Upper lobe of right lung (tissue), 1 donor: Measurements from ENCODE around the gene SHC2. TPM values are rescaled to one million over a fixed set of nuclear protein-coding genes. Genes with fewer than 3 reads are reported as not detected.

Experiments used
- ATAC-seq: fragments of 200-7000 bp; cut with Tn5 transposase; one replicate; pipeline ENCODE4 v1.9.1; 2020; ENCODE audit warnings: mild to moderate bottlenecking, moderate library complexity
- DNase-seq: peaks from one replicate; pipeline ENCODE4 v3.0.0-alpha.2; 2020
- H3K27ac ChIP-seq: fragments of 200-600 bp; one replicate; pipeline ENCODE4 v1.8.0; 2022
- H3K27me3 ChIP-seq: fragments of 200-600 bp; one replicate; pipeline ENCODE4 v1.8.0; 2022; ENCODE audit warnings: mild to moderate bottlenecking
- H3K36me3 ChIP-seq: fragments of 200-600 bp; one replicate; pipeline ENCODE4 v1.8.0; 2022
- H3K4me1 ChIP-seq: fragments of 200-600 bp; one replicate; pipeline ENCODE4 v1.8.0; 2022
- H3K4me3 ChIP-seq: fragments of 200-600 bp; one replicate; pipeline ENCODE4 v1.8.0; 2022; ENCODE audit warnings: mild to moderate bottlenecking
- H3K9me3 ChIP-seq: fragments of 200-600 bp; one replicate; pipeline ENCODE4 v1.8.0; 2022
- CTCF ChIP-seq: fragments of 200-600 bp; IDR thresholded peaks from one replicate; pipeline ENCODE4 v1.8.0; 2022; ENCODE audit warnings: antibody characterized with exemption
- intact Hi-C: fragments of 100-400 bp; cut with DNase I; formaldehyde crosslinking; loops from one replicate; pipeline ENCODE4 v1.11.0; 2022
- total RNA-seq: library from RNA; stranded (reverse); fragmentation: NEBNext Ultra II Directional; extraction: Animal tissue kit (Norgen Biotek cat#: 25700); gene quantifications from one replicate; pipeline ENCODE4 v1.2.1, GENCODE V29; 2021
- donor health status: DM: no; HTN: yes; CAD: no; lungs with severe emphysema.

The SHC2 gene
- total RNA-seq, 1 donor from 2014 or later: 37.8 TPM

GRCh38 chr19:409516-410242 lies 51.2 kb downstream of the SHC2 start:
- DNase-seq: peak; percentile 60
- intact Hi-C loops: no loop called here
- Histone ChIP-seq H3K4me3 (peak overlapping the region; percentile 48), H3K9me3 (no peaks in the 10 kb centered on the region), H3K4me1 (peaks cover 13% of the 10 kb centered on the region), H3K36me3 (no peaks in the 10 kb centered on the region), H3K27me3 (peaks cover 25% of the 10 kb centered on the region), H3K27ac (no peak overlapping the region)
- ATAC-seq: no peak
- no peak for TF ChIP-seq CTCF

DNA sequence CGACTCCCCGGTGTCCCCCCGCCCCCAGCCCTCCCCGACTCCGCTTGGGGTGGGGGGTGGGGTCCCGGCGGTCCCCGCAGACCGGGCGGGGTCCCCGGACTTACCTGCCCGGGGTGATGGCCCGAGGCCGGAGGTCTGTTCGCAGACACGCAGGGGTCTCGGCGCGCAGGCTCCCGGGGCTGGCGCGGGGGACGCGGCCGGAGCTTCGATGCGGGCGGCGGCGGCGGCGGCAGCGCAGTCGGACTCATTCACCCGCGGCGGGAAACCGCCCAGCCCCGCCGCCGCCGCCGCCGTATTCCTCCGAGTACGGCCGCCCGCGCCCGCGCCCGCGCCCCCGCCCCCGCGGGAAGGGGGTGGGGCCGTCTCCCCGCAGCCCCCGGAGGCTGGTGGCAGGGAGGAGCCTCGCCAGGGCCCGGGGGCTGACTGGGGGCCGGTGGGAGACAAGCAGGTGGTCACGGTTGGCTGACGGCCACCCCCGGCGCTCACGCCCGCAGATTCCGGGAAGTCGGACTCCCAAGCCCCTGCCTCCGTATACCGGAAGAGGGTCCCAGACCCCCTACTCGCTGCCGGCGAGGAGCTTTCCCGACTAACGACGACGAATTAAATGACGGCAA lies 51.8 kb downstream of the SHC2 start, which contains the start of gene C2CD4C:
C2CD4C (minus strand) TSS at position 246 of the 614 bp plus-strand sequence. CDS start 786 bp downstream, outside the sequence.
- TF ChIP-seq CTCF: no peak
- Histone ChIP-seq H3K9me3 (no peaks in the 10 kb centered on the region), H3K4me3 (peak within 1 kb of the TSS; percentile 48), H3K27me3 (peaks cover 25% of the 10 kb centered on the region), H3K36me3 (no peaks in the 10 kb centered on the region), H3K4me1 (peaks cover 13% of the 10 kb centered on the region), H3K27ac (no peak within 1 kb of the TSS)
- DNase-seq (peak; percentile 66), ATAC-seq (peak; percentile 35)
- intact Hi-C loops: no loop called here

DNA sequence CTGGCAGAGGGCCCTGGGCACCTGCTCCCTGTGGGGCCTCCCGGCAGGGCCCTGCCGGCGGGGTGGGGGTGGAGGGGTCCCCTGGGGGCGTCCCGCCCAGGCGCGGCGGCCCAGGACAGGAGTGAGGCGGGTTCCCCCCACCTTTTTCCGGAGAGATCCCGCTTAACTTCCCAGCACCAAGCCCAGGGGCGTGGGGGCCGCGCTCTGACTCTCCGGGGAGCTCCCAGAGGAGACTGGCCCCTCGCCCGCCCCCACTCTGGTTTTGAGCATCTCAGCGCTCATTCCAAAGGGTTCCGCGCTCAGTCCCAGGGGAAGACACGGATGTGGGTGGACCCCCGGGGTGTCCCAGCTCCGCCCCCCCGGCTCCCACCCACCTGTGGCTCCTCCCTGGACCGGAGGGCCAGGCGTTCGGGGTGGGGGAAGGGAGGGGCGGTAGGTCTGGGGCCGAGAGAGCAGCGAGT lies 52.4 kb downstream of the SHC2 start:
- H3K27ac ChIP-seq: no peak overlapping the region
- ATAC-seq (no peak), DNase-seq (peak; percentile 59)
- H3K36me3 ChIP-seq: no peaks in the 10 kb centered on the region
- TF ChIP-seq CTCF: no peak
- peaks cover 29% of the 10 kb centered on the region for H3K27me3 ChIP-seq
- no peaks in the 10 kb centered on the region for H3K9me3 ChIP-seq
- peaks cover 13% of the 10 kb centered on the region for H3K4me1 ChIP-seq
- intact Hi-C loops: no loop called here
- peak overlapping the region; percentile 48 for H3K4me3 ChIP-seq

- intact Hi-C loops: no loop called here
- no peaks in the 10 kb centered on the region for H3K9me3 ChIP-seq
- H3K27ac ChIP-seq: no peak overlapping the region
- H3K4me1 ChIP-seq: peaks cover 13% of the 10 kb centered on the region
- TF ChIP-seq CTCF: no peak
- DNase-seq (peak; percentile 60), ATAC-seq (no peak)
- peak overlapping the region; percentile 48 for H3K4me3 ChIP-seq
- no peaks in the 10 kb centered on the region for H3K36me3 ChIP-seq
- peaks cover 30% of the 10 kb centered on the region for H3K27me3 ChIP-seq
These were observed 53.1 kb downstream of the SHC2 start for GRCh38 chr19:407511-408440.

DNA sequence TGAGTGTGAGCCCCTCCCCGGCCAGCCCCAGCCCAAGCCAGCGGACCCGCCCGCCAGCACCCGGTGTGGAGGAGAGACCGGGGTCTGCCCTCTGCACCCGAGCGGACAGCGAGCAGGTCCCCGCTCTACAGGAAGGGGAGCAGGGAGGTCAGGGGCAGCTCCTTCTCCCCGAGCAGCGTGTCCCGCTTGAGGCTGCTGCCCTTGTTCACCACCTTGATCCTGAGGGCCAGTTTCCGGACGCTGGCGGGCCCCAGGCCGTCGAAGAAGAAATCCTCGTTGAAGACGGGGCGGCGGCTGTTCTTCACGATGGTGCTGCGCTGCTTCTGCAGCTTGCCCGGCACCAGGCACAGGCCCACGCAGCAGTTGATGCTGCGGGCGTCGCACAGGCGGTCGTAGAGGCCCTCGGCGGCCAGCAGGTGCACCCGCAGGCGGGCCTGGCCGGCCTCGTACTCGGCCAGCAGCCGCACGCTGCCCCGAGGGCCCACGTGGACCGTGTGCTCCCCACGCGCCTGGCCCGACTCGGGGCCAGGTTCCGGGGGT lies 53.8 kb downstream of the SHC2 start:
- Histone ChIP-seq H3K4me3 (no peak overlapping the region), H3K36me3 (no peaks in the 10 kb centered on the region), H3K4me1 (peaks cover 13% of the 10 kb centered on the region), H3K9me3 (no peaks in the 10 kb centered on the region), H3K27me3 (peaks cover 30% of the 10 kb centered on the region), H3K27ac (no peak overlapping the region)
- intact Hi-C loops: no loop called here
- ATAC-seq (no peak), DNase-seq (no peak)
- TF ChIP-seq CTCF: no peak
